HG02642 (cell line): ENCODE data around the gene BIVM.
"Not testable (repeated sequence)": the region's sequence is repeated elsewhere in the genome, so short reads cannot be mapped to it uniquely, and the experiment has no call there.

Source experiments
- ATAC-seq: cut with Tn5 transposase; IDR thresholded peaks from one replicate; pipeline ENCODE4 v1.9.1; 2021; ENCODE audit warnings: mild to moderate bottlenecking; ENCODE audit not compliant: unreplicated experiment, poor library complexity

Gene BIVM, protein sequence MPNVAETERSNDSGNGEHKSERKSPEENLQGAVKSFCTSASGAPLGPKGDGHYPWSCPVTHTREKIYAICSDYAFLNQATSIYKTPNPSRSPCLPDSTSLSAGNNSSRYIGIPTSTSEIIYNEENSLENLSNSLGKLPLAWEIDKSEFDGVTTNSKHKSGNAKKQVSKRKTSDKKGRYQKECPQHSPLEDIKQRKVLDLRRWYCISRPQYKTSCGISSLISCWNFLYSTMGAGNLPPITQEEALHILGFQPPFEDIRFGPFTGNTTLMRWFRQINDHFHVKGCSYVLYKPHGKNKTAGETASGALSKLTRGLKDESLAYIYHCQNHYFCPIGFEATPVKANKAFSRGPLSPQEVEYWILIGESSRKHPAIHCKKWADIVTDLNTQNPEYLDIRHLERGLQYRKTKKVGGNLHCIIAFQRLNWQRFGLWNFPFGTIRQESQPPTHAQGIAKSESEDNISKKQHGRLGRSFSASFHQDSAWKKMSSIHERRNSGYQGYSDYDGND

DNA sequence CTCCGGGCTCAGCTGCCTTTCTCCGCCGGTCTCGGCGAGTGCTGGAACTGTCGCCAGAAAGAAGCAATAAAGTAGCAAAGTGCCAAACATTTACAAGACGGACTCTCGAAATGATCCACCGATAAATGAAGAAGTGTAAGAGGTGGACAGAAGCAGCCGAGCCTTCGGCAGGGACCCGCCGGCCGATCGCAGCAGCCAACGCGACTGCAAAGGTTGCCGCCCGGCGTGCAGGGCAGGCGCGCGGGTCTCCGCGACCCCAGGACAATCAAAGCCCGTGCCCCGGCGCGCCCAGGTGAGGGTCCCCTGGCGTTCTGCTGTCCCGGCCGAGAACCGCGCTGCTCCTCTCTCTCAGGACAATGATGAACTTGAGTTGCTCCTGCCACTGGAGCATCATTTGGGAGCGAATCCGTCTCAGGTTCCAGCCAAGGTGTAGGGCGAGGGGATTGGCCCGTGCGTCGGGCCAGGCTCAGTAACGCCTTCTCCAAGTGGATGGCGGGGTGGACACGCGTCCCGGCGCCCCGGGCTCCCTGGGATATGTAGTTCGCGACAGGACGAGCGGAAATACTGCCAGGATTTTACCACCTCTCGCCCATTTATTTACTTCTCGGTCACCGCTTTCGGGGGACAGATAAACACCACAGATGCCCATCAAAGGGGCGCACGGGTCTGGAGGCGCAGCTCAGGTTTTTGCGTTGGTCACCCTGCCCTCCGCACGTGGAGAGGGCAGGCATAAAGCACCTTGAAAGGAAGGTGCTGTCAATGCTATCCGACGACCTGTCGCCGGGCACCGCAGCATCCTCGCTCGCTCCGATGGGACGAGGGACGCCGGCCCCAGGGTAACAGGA is at the start of gene BIVM, which contains the start of gene POGLUT2:
Gene BIVM, plus strand, starts transcription at position 539 of the 845 bp plus-strand sequence. CDS start 8,149 bp downstream, outside the sequence.
Gene POGLUT2, minus strand, starts transcription at position 396 of the 845 bp plus-strand sequence. Its CDS starts 306 bp downstream, at position 90.
- ATAC-seq, result peak; percentile 83

DNA sequence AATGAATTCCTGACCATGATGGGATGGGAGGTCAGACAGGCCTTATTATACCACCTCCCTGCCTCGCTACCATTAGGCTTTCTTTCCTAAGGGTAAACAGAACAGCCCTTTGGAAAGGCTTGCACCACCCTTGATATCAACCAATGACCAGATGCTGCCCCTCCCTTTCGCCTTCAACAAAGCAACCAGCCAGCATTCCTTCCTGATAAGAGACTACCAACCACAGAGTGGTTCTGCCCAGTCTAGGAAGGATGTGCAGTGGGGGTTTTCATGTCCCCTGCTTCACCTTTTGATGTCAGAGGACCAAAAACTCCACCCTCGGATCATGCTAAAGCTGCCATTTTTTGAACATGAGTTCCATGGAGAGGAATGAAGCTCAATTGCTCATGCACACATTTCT is 47.0 kb upstream of the BIVM start:
- ATAC-seq, result no peak

DNA sequence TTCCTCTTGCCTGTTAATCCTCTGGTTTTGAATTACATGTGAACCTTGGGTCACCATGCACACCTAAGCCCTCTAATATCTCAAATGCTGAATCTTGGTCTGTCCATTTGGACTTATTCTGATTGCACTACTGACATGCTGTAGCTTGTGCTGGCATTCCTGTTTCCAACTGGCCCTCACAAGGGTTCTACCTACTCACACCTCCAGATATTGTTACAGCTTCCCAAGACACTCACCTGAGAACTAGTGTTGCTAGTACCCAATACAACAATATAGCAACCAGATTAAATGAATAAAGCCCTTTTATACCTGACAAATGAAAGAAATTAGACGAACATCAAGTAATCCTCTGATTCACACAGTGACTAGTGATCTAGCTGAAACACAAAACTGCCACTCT is 41.9 kb upstream of the BIVM start:
- no peak for ATAC-seq

DNA sequence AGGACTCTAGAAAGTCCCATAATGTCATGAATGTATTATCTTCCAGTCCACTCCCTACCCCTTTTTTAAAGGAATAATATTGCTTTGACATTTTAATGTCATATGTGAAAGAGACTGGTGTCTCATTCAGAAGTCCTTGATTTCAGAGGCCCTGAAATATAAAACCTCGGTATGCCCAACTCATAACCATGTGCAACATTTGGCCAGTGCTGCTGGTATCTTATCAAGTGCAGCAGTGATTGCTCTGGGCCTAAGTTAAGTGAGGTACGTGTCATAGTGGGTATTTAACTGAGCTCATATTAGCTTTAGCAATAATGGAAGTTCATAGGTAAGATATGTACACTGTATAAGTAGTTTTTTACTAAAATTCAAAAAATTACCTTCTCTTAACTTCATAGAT is 40.1 kb upstream of the BIVM start:
- no peak for ATAC-seq

DNA sequence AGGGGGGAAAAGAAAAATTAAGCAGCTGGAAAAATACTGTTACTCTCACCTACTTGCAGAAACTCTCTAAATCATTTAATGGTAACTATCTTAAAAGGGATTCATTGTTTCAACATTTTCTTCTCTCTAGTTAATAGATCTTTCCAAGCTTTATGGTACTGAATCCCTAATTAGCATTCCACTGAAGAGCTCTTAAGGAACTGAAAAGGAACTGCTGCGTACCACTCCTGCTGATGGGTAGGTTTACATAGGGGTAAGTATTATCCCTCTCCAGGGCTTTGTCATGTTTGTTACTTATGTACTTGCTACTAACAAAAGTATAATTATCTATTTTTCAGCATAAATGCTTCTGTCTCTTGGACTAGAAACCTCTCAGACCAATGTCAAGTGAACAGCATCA is 37.8 kb upstream of the BIVM start:
- ATAC-seq, result no peak

DNA sequence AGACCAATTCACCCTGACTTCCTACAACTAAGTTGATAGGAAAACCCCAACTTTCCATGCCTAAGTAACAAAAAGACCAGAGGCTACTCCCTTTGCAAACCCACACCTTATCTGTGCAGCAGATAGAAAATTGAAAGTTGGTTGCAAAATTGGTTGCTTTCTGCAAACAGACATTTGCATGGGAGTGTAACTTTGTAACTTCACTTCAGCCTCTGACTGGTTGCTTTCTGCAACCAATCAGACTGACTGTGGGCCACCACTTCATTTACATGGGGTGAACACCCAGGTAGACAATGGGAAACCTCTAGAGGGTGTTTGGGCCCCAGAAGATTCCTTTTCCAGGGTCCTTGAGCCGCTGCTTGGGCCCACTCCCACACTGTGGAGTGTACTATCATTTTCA is 35.2 kb upstream of the BIVM start:
- ATAC-seq, result no peak

DNA sequence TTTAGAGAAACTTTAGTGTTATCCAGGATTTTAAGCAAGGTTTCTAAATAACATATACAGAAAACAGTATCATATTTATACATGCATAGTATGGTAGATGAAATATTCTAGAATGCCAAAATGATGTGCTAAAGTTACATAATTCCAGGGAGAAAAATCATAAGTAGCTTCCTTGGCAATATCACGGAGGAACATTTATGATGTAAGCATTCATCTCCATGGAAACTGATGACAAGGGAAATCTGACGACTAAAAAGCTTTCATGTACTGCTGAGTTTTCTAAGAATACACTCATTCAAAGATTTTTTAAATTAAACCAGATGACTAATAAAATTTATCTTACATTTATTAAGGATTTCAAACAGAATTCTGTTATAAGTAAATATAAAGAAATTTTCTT is 30.0 kb upstream of the BIVM start:
- no peak for ATAC-seq

DNA sequence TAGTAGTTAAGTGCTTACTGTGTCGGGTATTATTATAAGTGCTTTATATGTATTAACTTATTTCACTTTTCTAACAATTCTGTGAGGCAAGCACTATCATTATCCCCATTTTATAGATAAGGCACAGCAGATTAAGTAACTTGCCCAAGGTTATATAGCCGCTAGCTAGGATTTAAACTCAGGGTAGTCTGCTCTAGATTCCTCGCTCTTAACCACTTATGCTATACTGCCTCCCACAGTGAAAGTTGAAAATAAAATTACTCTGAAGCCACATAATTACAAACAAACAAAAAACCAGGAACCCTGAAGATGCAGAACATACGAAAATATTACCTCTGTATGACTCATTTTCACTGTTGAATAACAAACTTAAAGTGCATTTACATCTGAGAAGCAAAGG is 29.2 kb upstream of the BIVM start:
- no peak for ATAC-seq

DNA sequence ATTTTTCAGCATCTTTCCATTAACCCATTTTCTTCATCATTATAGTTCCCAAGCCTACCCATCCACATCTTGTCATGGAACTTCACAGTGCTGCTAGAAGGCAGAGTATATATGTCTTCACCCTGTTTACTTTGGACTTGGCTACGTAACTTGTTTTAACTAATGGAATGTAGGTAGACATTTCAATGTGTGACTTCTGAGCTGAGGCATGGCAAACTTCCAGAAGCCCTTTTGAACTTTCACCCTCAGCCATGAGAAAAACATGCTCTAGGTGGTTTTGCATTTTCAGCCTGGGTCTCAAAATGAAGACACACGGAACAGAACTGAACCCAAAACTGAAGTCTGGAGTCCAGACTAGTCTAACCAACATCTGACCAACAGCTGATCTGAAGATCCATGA is 28.5 kb upstream of the BIVM start:
- ATAC-seq, result no peak

DNA sequence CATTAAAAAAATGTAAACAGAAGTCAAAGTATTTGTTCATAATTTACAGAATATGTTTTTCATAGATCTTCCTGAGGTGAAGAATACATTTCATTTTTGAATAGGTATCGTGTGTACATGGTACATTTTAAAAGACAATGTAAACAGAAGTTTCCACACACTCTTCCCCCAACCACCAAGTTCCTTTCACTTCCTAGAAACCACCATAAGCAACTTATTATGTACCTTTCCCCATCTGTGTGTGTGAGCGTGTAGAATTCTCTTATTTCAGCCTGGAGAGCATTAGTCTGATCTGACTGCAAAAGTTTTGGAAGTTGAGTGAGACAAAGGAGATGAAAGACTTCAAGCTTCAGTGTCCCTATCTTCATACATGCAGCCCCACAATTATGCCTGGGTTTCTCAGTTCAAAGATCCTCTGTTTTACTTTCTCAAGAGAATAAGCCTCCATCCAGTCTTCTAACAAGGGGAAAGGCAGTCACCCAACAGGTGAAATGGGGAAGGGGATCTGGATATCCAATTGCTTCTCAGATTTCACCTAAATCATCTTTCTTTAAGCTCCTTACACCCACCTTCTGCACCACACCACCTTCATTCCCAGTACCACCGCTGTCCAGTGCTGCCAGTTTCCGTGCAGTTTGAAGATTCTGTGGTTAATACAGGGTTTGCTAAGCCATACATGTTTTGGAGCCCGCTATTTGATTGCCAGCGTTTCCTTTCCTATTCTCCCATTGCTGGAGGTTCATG is 27.4 kb upstream of the BIVM start:
- no peak for ATAC-seq

DNA sequence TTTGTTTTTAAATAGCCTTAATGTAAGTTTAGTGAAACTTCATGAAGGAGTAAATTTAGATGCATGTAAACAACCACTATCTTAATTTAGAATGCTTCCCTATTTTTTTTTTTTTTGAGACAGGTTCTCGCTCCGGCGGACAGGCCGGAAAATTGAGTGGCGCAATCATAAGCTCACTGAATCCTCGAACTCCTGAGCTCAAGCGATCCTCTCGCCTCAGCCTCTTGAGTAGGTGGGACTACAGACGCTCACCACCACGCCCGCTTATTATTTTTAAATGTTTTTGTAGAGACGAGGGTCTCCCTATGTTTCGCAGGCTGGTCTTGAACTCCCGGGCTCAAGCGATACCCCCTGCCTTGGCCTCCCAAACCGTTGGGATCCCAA is 26.9 kb upstream of the BIVM start:
- ATAC-seq, result no peak

DNA sequence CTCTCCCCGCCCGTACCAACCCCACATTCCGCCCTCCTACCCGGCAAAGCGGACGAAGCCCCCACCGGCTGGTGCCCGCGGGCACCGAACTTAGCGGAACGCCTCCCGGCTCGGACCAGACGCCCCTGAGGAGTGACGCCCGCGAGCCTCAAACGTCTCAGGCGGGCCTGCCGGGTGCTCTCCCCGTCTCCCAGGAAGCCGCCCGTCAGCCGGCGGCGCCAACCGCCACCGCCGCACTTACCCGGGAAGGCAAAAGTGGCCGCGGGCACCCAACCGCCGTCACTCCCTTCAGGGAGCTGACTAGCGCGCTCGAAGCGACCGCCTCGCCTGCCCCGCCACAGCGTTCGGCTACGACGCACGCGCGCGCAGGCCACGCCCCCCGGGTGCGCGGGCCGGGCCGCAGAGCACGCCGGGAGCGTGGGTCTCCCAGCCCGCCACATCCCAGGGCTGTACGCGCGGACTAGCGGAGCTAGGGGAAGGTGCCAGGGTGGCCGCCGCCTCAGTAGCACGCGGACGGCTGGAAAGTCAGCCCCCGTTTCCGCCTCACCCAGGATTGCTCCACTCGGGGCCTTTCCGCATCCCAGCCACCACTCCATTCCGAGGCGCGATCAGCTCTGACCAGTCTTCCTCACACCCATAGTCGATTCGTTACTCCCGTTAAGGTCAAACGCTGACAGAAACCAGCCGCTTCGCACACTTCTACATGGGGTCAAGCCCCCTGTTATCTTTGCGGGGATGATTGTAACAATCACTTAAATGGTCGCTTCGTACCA is 25.3 kb upstream of the BIVM start, which contains the start of gene TEX30:
Gene TEX30, minus strand, starts transcription at position 346 of the 773 bp plus-strand sequence. CDS start 3,760 bp downstream, outside the sequence.
- peak; percentile 93 for ATAC-seq

DNA sequence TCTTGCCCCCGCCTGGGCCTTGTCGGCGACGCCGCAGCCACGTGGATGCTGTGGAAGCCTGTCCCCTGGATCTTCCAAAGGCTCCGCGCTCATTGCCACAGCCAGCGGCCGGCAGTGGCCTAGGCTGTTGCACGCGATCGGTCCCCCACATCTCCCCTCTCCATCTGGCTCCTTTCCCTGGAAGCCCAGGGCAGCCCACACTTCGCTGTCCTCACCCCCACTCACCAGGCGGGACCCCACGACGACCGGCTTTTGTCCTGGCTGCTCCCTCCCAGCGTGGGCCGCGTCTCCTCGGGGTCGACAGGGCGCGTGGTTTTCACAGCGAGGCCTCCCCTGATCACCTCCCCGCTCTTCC is 24.7 kb upstream of the BIVM start:
- no peak for ATAC-seq

DNA sequence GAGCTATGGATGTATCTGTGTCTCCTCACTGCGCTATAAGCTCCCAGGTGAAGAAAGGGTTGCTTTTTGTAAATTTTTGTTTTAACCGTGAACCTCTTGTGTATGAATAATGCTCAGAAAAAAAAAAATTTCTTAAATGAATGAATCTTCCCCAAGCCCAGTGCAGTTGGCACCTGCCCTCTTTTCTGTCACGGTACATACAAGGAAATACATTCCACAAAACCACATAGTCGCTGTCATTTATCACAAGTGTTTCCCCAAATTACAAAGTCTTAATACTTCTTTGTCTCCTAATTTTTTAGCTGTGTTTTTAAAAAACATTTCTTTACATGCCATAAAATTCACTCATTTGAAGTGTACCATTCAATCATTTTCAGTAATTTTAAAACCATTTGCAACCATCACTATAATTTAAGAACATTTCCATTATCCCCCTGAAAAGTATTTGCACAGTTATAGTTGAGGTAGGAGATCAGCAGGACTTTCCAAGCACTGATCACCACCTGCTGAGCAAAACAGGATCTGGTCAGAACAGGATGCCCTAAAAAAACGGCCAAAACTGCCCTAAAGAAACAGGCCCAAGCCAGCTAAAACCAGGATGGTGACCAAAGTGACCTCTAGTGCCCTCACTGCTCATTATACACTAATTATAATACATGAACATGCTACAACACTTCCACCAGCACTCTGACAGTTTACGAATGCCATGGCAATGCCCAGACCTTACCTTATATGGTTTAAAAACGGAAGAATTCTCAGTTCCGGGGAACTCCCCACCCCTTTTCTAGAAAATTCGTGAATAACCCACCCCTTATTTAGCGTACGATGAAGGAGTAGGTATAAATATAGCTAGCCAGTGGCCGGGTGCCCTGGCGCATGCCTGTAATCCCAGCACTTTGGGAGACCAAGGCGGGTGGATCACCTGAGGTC is 24.1 kb upstream of the BIVM start:
- ATAC-seq, result no peak

DNA sequence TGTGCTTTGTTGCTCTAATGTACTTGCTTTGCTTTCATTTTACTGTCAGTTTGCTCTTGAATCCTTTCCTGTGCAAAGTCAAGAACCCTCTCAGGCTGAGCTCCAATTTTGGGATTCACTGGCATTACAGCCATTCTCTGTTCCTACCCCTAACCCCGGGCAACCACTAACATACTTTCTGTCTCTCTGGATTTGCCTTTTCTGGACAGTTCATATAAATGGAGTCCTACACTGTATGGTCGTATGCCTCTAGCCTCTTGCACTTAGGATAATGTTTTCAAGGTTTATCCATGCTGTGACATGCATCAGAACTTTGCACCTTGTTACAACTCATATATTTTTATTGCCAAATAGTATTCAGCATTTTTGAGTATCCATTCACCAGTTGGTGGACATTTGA is 22.6 kb upstream of the BIVM start:
- ATAC-seq, result no peak

DNA sequence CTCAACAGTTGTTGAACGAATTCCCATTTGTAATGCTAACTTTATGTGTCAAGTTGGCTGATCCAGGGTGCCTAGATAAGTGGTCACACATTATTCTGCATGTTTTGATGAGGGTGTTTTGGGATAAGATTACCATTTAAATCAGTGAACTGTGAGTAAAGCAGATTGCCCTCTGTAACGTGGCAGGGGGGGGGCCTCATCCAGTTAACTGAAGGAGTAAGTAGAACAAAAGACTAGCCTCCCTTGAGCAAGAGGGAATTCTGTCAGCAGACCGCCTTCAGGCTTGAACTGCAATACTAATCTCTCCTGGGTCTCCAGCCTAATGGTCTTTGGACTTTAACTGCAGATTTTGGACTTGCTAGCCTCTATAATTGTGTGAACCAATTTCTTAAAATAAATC is 21.2 kb upstream of the BIVM start:
- ATAC-seq, result no peak

DNA sequence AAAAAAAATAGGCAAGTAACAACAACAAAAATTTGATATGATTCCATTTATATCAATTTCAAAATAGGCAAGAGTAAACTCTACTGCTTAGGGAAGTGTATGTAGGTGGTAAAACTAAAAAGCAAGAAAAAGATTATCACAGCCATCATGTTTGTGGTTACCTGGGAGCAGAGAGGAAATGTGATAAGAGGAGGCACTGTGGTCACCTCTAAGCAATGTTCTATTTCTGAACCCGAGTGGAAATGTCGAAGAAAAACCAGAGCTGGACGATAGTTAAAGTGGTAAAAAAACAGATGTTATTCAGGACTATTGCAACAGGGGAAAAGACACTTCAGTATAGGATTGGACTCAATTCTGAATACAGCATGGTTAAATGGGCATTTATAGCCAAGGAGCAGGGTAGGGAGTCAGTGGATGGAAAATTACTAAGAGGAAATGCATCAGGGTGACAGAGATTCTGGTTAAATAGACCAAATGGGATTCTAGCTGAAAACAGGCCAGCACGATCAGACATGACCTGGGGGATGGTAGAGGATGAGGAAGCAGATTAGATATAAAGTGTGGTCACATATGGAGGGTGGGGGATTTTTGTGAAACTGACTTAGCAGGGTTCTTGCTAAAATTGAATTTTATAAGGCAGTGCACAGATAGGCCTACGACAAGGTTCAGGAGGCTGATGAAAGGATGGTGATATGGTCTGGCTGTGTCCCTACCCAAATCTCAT is 19.3 kb upstream of the BIVM start:
- ATAC-seq, result no peak

DNA sequence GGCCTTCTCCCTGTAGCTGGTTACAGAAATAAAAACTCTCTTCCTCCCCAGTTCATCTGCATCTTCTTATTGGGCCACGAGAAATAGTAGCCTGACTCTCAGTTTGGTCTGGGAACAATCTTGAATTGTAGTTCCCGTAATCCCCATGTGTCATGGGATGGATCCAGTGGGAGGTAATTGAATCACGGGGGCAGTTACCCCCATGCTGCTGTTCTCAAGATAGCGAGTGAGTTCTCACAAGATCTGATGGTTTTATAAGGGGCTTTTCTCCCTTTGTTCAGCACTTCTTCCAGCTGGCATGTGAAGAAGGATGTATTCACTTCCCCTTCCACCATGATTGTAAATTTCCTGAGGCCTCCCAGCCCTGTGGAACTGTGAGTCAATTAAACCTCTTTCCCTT is 18.3 kb upstream of the BIVM start:
- ATAC-seq, result not testable (repeated sequence)
